Panc1 (cell line): Measurements from ENCODE around the gene MOV10L1.

Experiments
- CTCF ChIP-seq: fragments of 450-650 bp; IDR thresholded peaks from 2 replicates; pipeline ENCODE4 v1.5.1; 2017; ENCODE audit warnings: mild to moderate bottlenecking
- POLR2AphosphoS5 ChIP-seq: IDR thresholded peaks from 2 replicates; pipeline ENCODE4 v1.6.1; 2012; ENCODE audit warnings: mild to moderate bottlenecking, low read depth, low read length, moderate library complexity
- REST ChIP-seq, 2 experiments: IDR thresholded peaks; 2 replicates each; pipeline ENCODE4 v1.6.1; 2011 to 2012; ENCODE audit warnings: low read depth in 2 of 2, control low read depth in 1 of 2, low read length in 1 of 2, mild to moderate bottlenecking in 1 of 2, moderate library complexity in 1 of 2; ENCODE audit not compliant: insufficient read depth in 1 of 2
- SIN3A ChIP-seq: IDR thresholded peaks from 2 replicates; pipeline ENCODE4 v1.6.1; 2012; ENCODE audit warnings: low read depth, mild to moderate bottlenecking, low read length, moderate library complexity, borderline replicate concordance; ENCODE audit not compliant: insufficient read depth
- TCF7L2 ChIP-seq: IDR thresholded peaks from 2 replicates; pipeline ENCODE4 v1.6.1; 2011; ENCODE audit warnings: mild to moderate bottlenecking, low read depth, low read length, inconsistent platforms

- no peak for TF ChIP-seq POLR2AphosphoS5
- TF ChIP-seq CTCF = no peak
- TF ChIP-seq REST (IDR thresholded peaks at IDR 0.05; ENCODE audit: insufficient read depth in 1 of 2, low read depth in 2 of 2, low read length in 1 of 2) = no peak
- TF ChIP-seq TCF7L2 = no peak
- no peak for TF ChIP-seq SIN3A
Measured at GRCh38 chr22:50150161-50151129, 60.6 kb downstream of the MOV10L1 start.
